MCF 10A (cell line): ENCODE data around the gene BACH2. TPM values are rescaled to one million over a fixed set of nuclear protein-coding genes. Genes with fewer than 3 reads are reported as not detected.

Experiments used
- BruUV-seq: library from RNA; stranded (reverse); fragments of 400-500 nt; replicated peaks from 2 replicates; lab custom pipeline; 2021; lab: Mats Ljungman, UMichigan
- CTCF ChIA-PET: fragments of 300-600 bp; sonication (Branson Sonifier 250); formaldehyde crosslinking; extraction: SDS; loops from one replicate; lab custom pipeline; 2021; ENCODE audit warnings: antibody characterized with exemption, inconsistent platforms; lab: Yijun Ruan, JAX
- POLR2A ChIA-PET: fragments of 300-600, 350-650 bp; sonication (Branson Sonifier 250); formaldehyde crosslinking; extraction: SDS; loops from one replicate; lab custom pipeline; 2020; ENCODE audit warnings: antibody characterized with exemption, inconsistent platforms; lab: Yijun Ruan, JAX
- DNase-seq: peaks from one replicate; pipeline ENCODE4 v3.0.0-alpha.2; 2018; ENCODE audit not compliant: unreplicated experiment
- H3K27ac Mint-ChIP-seq: one replicate; pipeline ENCODE4 v1.8.0; 2022; ENCODE audit warnings: mild to moderate bottlenecking, low read depth, mixed read lengths; ENCODE audit not compliant: unreplicated experiment
- H3K27me3 Mint-ChIP-seq: one replicate; pipeline ENCODE4 v1.8.0; 2022; ENCODE audit warnings: mixed read lengths; ENCODE audit not compliant: insufficient read depth, unreplicated experiment
- H3K36me3 Mint-ChIP-seq: one replicate; pipeline ENCODE4 v1.8.0; 2022; ENCODE audit warnings: mild to moderate bottlenecking, moderate library complexity, mixed read lengths; ENCODE audit not compliant: insufficient read depth, unreplicated experiment
- H3K4me1 Mint-ChIP-seq: one replicate; pipeline ENCODE4 v1.8.0; 2022; ENCODE audit warnings: mixed read lengths; ENCODE audit not compliant: insufficient read depth, unreplicated experiment
- H3K4me3 Mint-ChIP-seq: one replicate; pipeline ENCODE4 v1.8.0; 2022; ENCODE audit warnings: mild to moderate bottlenecking, moderate library complexity, mixed read lengths; ENCODE audit not compliant: unreplicated experiment
- H3K9me3 Mint-ChIP-seq: one replicate; pipeline ENCODE4 v1.8.0; 2022; ENCODE audit warnings: mixed read lengths; ENCODE audit not compliant: unreplicated experiment
- intact Hi-C: fragments of 100-400 bp; cut with micrococcal nuclease; formaldehyde crosslinking; loops from 2 replicates; pipeline ENCODE4 v1.14.1; 2022
- total RNA-seq: library from RNA; stranded (reverse); gene quantifications from 2 replicates; pipeline ENCODE4 v1.2.3, GENCODE V29; 2022
- TF ChIP-seq, protein P1 (sequence below): fragments of 200-600 bp; IDR thresholded peaks from one replicate; pipeline ENCODE4 v1.8.0; 2022; ENCODE audit warnings: antibody characterized with exemption, mild to moderate bottlenecking; ENCODE audit not compliant: unreplicated experiment

Gene BACH2
- total RNA-seq, 1 experiment from 2014 or later: 9.9 TPM

DNA sequence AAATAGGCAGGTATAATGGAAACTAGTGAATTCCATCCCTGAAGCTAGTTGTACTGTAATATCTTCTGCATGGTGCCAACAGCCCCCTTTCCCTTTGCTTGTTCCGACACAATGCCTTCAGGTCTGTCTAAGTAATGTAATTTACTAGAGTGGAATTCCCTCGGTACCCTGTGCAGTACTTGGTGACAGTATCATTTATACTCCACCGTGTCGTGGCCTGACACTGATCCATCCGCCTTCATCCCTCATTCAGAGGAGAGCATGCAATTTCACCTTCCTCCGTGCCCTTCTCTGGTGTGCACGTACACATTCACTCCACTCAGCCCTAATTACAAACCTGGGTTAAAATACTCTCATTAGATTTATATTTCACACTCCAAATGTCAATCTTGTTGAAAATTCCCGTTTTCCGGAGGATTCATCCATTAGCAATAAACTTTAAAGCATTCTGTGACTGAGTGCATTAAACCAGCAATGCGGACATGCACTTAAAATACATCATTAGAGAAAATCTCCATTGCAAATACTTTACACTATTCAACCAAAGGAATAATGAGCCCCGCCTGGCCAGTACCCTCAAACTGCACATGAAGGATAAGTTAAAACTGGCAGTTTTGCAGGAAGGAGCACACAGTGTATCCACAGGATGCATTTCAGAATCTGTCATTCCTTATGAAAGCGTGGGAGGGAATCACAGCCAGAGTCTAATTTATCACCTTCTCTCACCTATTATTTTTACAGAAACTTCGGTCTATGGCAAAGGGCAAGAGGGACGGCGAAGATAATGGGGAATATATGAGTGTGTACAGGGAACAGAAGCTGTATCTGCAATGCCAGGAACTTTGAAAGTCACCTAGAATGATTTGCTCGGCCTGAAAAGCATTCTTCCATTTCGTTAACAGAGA, 219.9 kb downstream of the BACH2 start:
- CTCF ChIA-PET: no interaction called here
- Mint-ChIP-seq H3K27ac (no peak overlapping the region), H3K27me3 (no peaks in the 10 kb centered on the region), H3K4me3 (no peak overlapping the region), H3K4me1 (peaks cover 6% of the 10 kb centered on the region), H3K36me3 (no peaks in the 10 kb centered on the region), H3K9me3 (no peaks in the 10 kb centered on the region)
- DNase-seq: no peak
- BruUV-seq: no TSS peak
- POLR2A ChIA-PET: no interaction called here
- TF ChIP-seq, protein P1, sequence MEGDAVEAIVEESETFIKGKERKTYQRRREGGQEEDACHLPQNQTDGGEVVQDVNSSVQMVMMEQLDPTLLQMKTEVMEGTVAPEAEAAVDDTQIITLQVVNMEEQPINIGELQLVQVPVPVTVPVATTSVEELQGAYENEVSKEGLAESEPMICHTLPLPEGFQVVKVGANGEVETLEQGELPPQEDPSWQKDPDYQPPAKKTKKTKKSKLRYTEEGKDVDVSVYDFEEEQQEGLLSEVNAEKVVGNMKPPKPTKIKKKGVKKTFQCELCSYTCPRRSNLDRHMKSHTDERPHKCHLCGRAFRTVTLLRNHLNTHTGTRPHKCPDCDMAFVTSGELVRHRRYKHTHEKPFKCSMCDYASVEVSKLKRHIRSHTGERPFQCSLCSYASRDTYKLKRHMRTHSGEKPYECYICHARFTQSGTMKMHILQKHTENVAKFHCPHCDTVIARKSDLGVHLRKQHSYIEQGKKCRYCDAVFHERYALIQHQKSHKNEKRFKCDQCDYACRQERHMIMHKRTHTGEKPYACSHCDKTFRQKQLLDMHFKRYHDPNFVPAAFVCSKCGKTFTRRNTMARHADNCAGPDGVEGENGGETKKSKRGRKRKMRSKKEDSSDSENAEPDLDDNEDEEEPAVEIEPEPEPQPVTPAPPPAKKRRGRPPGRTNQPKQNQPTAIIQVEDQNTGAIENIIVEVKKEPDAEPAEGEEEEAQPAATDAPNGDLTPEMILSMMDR: no peak
- intact Hi-C loops: no loop called here

DNA sequence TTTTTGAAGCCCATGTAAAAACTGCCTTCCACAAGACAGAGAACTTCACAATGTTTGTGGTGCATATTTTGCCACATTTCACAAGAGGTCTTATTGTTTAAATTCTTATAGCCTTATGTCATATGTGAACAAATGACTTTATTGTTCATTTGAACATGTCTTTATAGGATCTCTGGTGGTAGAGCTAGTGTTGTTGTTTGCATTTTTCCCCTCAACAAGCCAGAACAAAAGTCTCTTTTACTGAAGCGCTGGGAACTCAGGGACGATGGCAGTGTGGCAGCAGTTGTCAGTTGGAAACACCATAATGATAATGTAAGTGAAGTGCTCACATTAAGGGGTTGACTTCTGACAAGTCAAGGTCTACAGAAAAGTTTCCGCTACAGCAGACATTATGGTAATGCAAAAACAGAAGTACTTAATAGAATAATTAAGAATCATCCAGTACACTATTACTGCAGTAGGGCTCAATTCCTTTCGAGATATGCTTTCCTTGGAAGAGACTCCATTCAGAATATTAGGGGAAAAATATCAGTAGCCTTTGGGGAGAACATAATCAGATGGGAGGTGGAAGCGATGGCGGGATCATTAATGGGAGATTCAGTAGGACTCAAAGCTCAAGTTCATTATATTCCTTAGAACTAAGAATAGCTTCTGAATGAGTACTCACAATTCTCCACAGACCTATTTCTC, 222.3 kb downstream of the BACH2 start:
- Mint-ChIP-seq H3K27me3 (no peaks in the 10 kb centered on the region), H3K36me3 (no peaks in the 10 kb centered on the region), H3K27ac (no peak overlapping the region), H3K4me3 (no peak overlapping the region), H3K4me1 (peaks cover 6% of the 10 kb centered on the region), H3K9me3 (no peaks in the 10 kb centered on the region)
- ChIA-PET POLR2A (interaction anchor here (0.7 kb wide), 1 partner anchor 210 kb away, joined by 3 read pairs; no protein-coding TSS in a partner anchor), CTCF (no interaction called here)
- no peak for DNase-seq
- no TSS peak for BruUV-seq
- TF ChIP-seq, protein P1: no peak
- intact Hi-C loops: no loop called here

DNA sequence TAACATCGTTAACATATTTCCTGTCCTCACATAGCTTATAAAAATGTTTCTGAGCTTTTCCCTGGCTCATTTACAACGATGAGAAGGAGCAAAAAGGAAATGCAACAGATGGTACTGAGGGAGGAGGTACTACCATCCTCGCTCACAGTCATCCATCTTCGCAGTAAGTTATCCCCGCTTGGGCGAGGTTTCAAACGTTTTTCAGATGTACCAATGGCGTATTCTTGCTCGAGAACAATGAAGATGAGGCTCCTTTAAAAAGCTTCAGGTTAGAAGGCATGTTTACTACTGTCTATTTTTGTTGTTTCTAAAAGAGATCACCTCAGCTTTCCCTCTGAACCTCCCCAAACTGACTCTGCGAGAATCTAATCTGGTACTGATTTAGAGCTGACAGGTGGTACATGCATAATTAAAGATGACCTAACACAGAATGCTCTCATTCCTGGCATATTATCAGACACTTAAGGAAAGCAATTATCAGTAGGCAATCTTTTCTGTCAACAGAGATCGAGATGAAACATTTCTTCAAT, 223.6 kb downstream of the BACH2 start:
- H3K9me3 Mint-ChIP-seq: no peaks in the 10 kb centered on the region
- no peak overlapping the region for H3K27ac Mint-ChIP-seq
- intact Hi-C loops: no loop called here
- CTCF ChIA-PET: interaction anchor here (0.7 to 1.0 kb wide), 2 partner anchors 103 to 132 kb away, joined by 3 to 4 read pairs; no protein-coding TSS in a partner anchor
- DNase-seq: no peak
- H3K36me3 Mint-ChIP-seq: no peaks in the 10 kb centered on the region
- BruUV-seq: no TSS peak
- TF ChIP-seq, protein P1: no peak
- H3K27me3 Mint-ChIP-seq: no peaks in the 10 kb centered on the region
- H3K4me3 Mint-ChIP-seq: no peak overlapping the region
- POLR2A ChIA-PET: interaction anchor here (0.9 to 1.3 kb wide), 2 partner anchors 10 to 73 kb away, joined by 4 read pairs; no protein-coding TSS in a partner anchor
- peaks cover 16% of the 10 kb centered on the region for H3K4me1 Mint-ChIP-seq
